Measurements from ENCODE around the gene CCDC80. TPM values are rescaled to one million over a fixed set of nuclear protein-coding genes. Genes with fewer than 3 reads are reported as not detected.

CCDC80 gene
- total RNA-seq, 6 donors from 2014 or later, result 2.1 to 354 (median 20.7) TPM

DNA sequence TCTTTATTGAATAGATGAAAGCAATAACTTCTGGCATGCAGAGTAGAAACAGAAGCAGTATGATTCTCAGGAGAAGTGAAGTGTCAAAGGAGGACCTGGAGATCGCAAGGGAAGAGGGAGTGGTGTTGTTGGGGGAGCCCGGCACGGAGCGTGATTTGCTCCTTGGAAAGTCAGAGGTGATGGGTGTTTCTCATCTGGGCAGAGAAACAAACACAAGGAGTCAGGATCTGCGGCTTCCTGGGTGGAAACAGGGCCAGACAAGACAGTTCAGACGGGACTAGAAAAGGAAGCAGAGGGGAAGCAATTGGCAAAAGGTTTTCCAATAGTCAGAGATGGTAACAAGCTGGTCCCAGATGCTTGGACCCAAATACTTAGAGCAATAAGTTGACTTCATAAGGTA lies 34.4 kb upstream of the CCDC80 start:
- ATAC-seq (ENCODE audit: low FRiP score in 2 of 2), result peak in 1 of 2 donors; percentile 19

DNA sequence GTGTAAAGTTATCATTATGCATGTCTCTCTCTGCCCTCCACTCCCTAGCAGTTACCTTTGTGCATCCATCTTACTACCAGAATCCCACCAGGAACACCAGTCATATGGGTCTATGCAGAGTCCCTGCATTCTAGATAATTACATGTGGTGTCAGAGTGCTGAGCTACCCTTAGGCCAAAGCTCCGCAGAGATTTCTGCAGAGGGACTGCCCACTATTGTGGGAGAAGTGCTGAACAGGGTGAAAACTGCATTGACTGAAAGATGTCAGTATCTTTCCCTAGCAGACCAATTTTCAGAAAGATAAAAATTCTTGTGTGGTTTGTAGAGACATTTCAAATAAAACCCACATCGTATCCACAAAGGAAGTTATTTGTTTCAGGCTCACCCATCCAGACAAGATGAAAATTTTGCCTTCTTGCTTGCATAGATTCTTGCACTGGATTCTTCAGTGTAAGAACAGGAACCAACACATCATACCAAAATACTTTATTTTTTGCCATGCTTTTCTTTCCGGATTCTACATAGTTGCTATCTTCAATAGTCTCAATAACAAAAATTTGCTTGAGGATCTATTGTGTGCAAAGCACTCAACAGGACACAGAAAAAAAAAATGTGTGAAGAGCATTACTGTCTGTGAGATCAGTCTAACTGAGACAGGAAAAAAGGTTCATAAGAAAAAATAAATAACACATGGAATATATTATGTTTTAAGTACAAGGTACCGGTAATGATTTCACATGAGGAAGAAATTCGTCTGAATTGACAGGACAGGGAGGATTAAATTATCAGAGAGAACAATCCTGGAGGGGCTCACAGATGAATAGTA lies 32.0 kb upstream of the CCDC80 start:
- Histone ChIP-seq H3K27ac (peak overlapping the region in 1 of 4 donors; percentile 26), H3K4me3 (no peak overlapping the region), H3K9me3 (no peaks in the 10 kb centered on the region), H3K36me3 (no peaks in the 10 kb centered on the region), H3K27me3 (no peaks in the 10 kb centered on the region), H3K4me1 (peaks cover 13 to 25% (median 17%) of the 10 kb centered on the region in 4 donors)
- 55 to 62% methylated on average over 5 of the region's 5 CpGs for WGBS, 2 donors
- DNase-seq (no peak), ATAC-seq (ENCODE audit: low FRiP score in 2 of 2) (no peak)
- TF ChIP-seq POLR2A (IDR thresholded peaks at IDR 0.05) (no peak), CTCF (IDR thresholded peaks at IDR 0.05) (no peak), POLR2AphosphoS5 (IDR thresholded peaks at IDR 0.05) (no peak), EP300 (IDR thresholded peaks at IDR 0.05) (no peak)

More for the DNA sequence above, 34.4 kb upstream of the CCDC80 start:
- no peak overlapping the region for H3K4me3 ChIP-seq
- no peaks in the 10 kb centered on the region for H3K27me3 ChIP-seq
- TF ChIP-seq CTCF (IDR thresholded peaks at IDR 0.05), result no peak
- TF ChIP-seq EP300 (IDR thresholded peaks at IDR 0.05), result no peak
- no peak for TF ChIP-seq POLR2A (IDR thresholded peaks at IDR 0.05)
- TF ChIP-seq POLR2AphosphoS5 (IDR thresholded peaks at IDR 0.05), result no peak
- H3K4me1 ChIP-seq, result peaks cover 13 to 25% (median 17%) of the 10 kb centered on the region in 4 donors
- no peaks in the 10 kb centered on the region for H3K36me3 ChIP-seq
- WGBS, 2 donors, result 52 to 71% methylated on average over 6 of the region's 6 CpGs
- no peak for DNase-seq
- H3K27ac ChIP-seq, result no peak overlapping the region
- H3K9me3 ChIP-seq, result no peaks in the 10 kb centered on the region

DNA sequence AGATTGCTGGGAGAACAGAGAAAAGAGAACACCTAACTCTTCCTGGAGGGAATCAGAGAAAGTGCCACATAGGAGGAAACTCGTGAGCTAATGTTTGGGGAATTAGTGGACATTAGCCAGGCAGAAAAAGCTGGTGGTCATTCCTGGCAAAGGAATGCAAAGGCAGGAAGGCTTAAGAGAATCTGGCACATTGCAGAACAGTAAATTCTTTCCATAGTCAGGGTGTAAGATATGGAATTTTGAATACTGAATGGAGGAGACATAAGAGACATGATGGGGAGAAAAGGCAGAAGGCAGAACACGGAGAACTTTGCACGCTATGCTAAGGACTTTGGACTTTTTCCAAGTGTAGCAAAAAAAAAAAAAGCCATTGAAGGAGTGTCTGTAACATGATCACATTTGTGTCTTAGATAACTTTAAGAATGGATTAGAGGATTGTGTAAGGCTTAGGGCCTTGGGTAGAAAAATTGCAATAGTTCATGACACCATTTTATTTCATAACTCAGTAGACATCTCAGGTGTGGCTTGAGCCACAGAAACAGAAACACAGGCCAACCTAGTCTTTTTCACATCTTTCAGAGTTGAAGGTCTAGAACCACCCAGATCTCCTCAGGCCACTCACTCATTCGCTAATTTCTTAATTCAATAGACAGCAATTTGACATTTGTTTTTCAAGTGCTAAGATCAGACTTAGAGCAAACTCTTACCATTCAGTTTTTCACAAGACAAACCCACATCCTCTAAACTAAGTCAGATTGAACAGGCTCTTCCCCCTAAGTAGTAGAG lies 31.2 kb upstream of the CCDC80 start:
- WGBS, 2 donors, result 47 to 51% methylated on average over 4 of the region's 4 CpGs
- Histone ChIP-seq H3K4me1 (peaks cover 8 to 20% (median 16%) of the 10 kb centered on the region in 4 donors), H3K27me3 (no peaks in the 10 kb centered on the region), H3K4me3 (no peak overlapping the region), H3K9me3 (no peaks in the 10 kb centered on the region), H3K27ac (peak overlapping the region in 1 of 4 donors; percentile 26), H3K36me3 (no peaks in the 10 kb centered on the region)
- DNase-seq (no peak), ATAC-seq (ENCODE audit: low FRiP score in 2 of 2) (peak in 1 of 2 donors; percentile 44)
- TF ChIP-seq POLR2AphosphoS5 (IDR thresholded peaks at IDR 0.05), result no peak
- TF ChIP-seq EP300 (IDR thresholded peaks at IDR 0.05), result no peak
- no peak for TF ChIP-seq CTCF (IDR thresholded peaks at IDR 0.05)
- TF ChIP-seq POLR2A (IDR thresholded peaks at IDR 0.05), result no peak

GRCh38 chr3:112670824-112671223 lies 29.9 kb upstream of the CCDC80 start:
- H3K27ac ChIP-seq, result no peak overlapping the region
- H3K36me3 ChIP-seq, result no peaks in the 10 kb centered on the region
- TF ChIP-seq POLR2AphosphoS5 (IDR thresholded peaks at IDR 0.05) (no peak), EP300 (IDR thresholded peaks at IDR 0.05) (no peak), POLR2A (IDR thresholded peaks at IDR 0.05) (no peak), CTCF (IDR thresholded peaks at IDR 0.05) (no peak)
- ATAC-seq (ENCODE audit: low FRiP score in 2 of 2) (no peak), DNase-seq (no peak)
- WGBS, 2 donors, result 78 to 92% methylated on average over 7 of the region's 7 CpGs
- H3K27me3 ChIP-seq, result no peaks in the 10 kb centered on the region
- peaks cover 0 to 13% (median 11%) of the 10 kb centered on the region in 4 donors for H3K4me1 ChIP-seq
- H3K4me3 ChIP-seq, result no peak overlapping the region
- no peaks in the 10 kb centered on the region for H3K9me3 ChIP-seq
